Hypothalamus (tissue), 51 donors: Measurements from ENCODE around the gene MYO1D.
"Not testable (repeated sequence)": the region's sequence is repeated elsewhere in the genome, so short reads cannot be mapped to it uniquely, and the experiment has no call there.

Experiments used
- DNase-seq, 51 donors: peaks; one replicate each; lab custom pipeline; 2025; lab: John Stamatoyannopoulos, UW

Gene MYO1D

GRCh38 chr17:32896647-32897258, 19.8 kb upstream of the MYO1D start:
- no peak for DNase-seq

- DNase-seq = no peak
Measured at GRCh38 chr17:32894245-32894644, 17.3 kb upstream of the MYO1D start.

- DNase-seq = not testable (repeated sequence)
Measured at GRCh38 chr17:32887410-32887809, 10.5 kb upstream of the MYO1D start.

GRCh38 chr17:32886951-32887350, 10.0 kb upstream of the MYO1D start:
- DNase-seq = not testable (repeated sequence)

GRCh38 chr17:32882734-32883133, 5.8 kb upstream of the MYO1D start:
- DNase-seq = no peak

GRCh38 chr17:32882029-32882428, 5.1 kb upstream of the MYO1D start:
- DNase-seq = no peak

GRCh38 chr17:32880671-32881453, 3.9 kb upstream of the MYO1D start:
- no peak for DNase-seq

- DNase-seq = no peak
Measured at GRCh38 chr17:32879134-32879533, 2.2 kb upstream of the MYO1D start.

- peak in 1 of 51 donors; percentile 33 for DNase-seq
Measured at GRCh38 chr17:32878211-32878610, 1.3 kb upstream of the MYO1D start.

GRCh38 chr17:32877164-32877764, 340 bp upstream of the MYO1D start:
- DNase-seq = peak in 50 of 51 donors; percentile 18 to 90 (median 72)

GRCh38 chr17:32875923-32876416, 954 bp downstream of the MYO1D start:
- DNase-seq = no peak

- DNase-seq = no peak
Measured at GRCh38 chr17:32875230-32875917, 1.6 kb downstream of the MYO1D start.

- no peak for DNase-seq
Measured at GRCh38 chr17:32873114-32873513, 3.8 kb downstream of the MYO1D start.

- DNase-seq = peak in 7 of 51 donors; percentile 4 to 27 (median 7)
Measured at GRCh38 chr17:32871746-32872145, 5.2 kb downstream of the MYO1D start.

- DNase-seq = no peak
Measured at GRCh38 chr17:32870969-32871368, 6.0 kb downstream of the MYO1D start.

GRCh38 chr17:32870027-32870670, 6.8 kb downstream of the MYO1D start:
- no peak for DNase-seq

- DNase-seq = no peak
Measured at GRCh38 chr17:32869345-32870026, 7.4 kb downstream of the MYO1D start.

GRCh38 chr17:32865141-32865540, 11.8 kb downstream of the MYO1D start:
- peak in 4 of 51 donors; percentile 5 to 48 (median 12) for DNase-seq

GRCh38 chr17:32863559-32863958, 13.4 kb downstream of the MYO1D start:
- no peak for DNase-seq

- DNase-seq = no peak
Measured at GRCh38 chr17:32862940-32863339, 14.0 kb downstream of the MYO1D start.
